ENCODE results near the gene CLASP2. TPM values are rescaled to one million over a fixed set of nuclear protein-coding genes. Genes with fewer than 3 reads are reported as not detected.

CLASP2 gene
- total RNA-seq, 1 experiment from 2014 or later, result 66.3 TPM

- Mint-ChIP-seq H3K36me3 (ENCODE audit: insufficient read depth, unreplicated experiment) (no peaks in the 10 kb centered on the region), H3K9me3 (ENCODE audit: unreplicated experiment) (peaks cover 16% of the 10 kb centered on the region), H3K27ac (ENCODE audit: unreplicated experiment) (no peak overlapping the region), H3K27me3 (ENCODE audit: insufficient read depth, unreplicated experiment) (no peaks in the 10 kb centered on the region), H3K4me3 (ENCODE audit: unreplicated experiment) (no peak overlapping the region), H3K4me1 (ENCODE audit: low read depth, unreplicated experiment) (no peaks in the 10 kb centered on the region)
- ChIA-PET CTCF (no interaction called here), POLR2A (no interaction called here)
- no peaks in the 10 kb centered on the region for H3K27me3 ChIP-seq (replicated peaks; ENCODE audit: control insufficient read depth, insufficient read depth, low read length)
- no TSS peak for BruUV-seq (replicated peaks)
- H3K9me3 ChIP-seq, result peaks cover 10% of the 10 kb centered on the region
- no peaks in the 10 kb centered on the region for H3K4me1 ChIP-seq
- intact Hi-C loops (cut with micrococcal nuclease; ENCODE audit: unreplicated experiment), result no loop called here
- no peak overlapping the region for H3K4me3 ChIP-seq (ENCODE audit: low read depth, low read length)
- TF ChIP-seq CTCF (IDR thresholded peaks at IDR 0.05; ENCODE audit: insufficient read depth in 1 of 2, low read depth in 1 of 2, low read length in 1 of 2, severe bottlenecking in 1 of 2, unreplicated experiment in 1 of 2), result no peak
- H3K36me3 ChIP-seq (ENCODE audit: control insufficient read depth, insufficient read depth, low read length), result no peaks in the 10 kb centered on the region
- DNase-seq, result no peak
Observed at GRCh38 chr3:33751336-33751735, 33.3 kb upstream of the CLASP2 start.

GRCh38 chr3:33750211-33750548 is 32.1 kb upstream of the CLASP2 start:
- no peaks in the 10 kb centered on the region for H3K27me3 Mint-ChIP-seq (ENCODE audit: insufficient read depth, unreplicated experiment)
- no peak overlapping the region for H3K4me3 Mint-ChIP-seq (ENCODE audit: unreplicated experiment)
- no peak for TF ChIP-seq CTCF (IDR thresholded peaks at IDR 0.05; ENCODE audit: insufficient read depth in 1 of 2, low read depth in 1 of 2, low read length in 1 of 2, severe bottlenecking in 1 of 2, unreplicated experiment in 1 of 2)
- DNase-seq, result no peak
- Histone ChIP-seq H3K4me3 (ENCODE audit: low read depth, low read length) (no peak overlapping the region), H3K4me1 (no peaks in the 10 kb centered on the region), H3K36me3 (ENCODE audit: control insufficient read depth, insufficient read depth, low read length) (no peaks in the 10 kb centered on the region), H3K27me3 (replicated peaks; ENCODE audit: control insufficient read depth, insufficient read depth, low read length) (no peaks in the 10 kb centered on the region), H3K9me3 (peaks cover 10% of the 10 kb centered on the region)
- H3K36me3 Mint-ChIP-seq (ENCODE audit: insufficient read depth, unreplicated experiment), result no peaks in the 10 kb centered on the region
- intact Hi-C loops (cut with micrococcal nuclease; ENCODE audit: unreplicated experiment), result no loop called here
- no peak overlapping the region for H3K27ac Mint-ChIP-seq (ENCODE audit: unreplicated experiment)
- POLR2A ChIA-PET, result no interaction called here
- CTCF ChIA-PET, result no interaction called here
- H3K4me1 Mint-ChIP-seq (ENCODE audit: low read depth, unreplicated experiment), result no peaks in the 10 kb centered on the region
- peaks cover 13% of the 10 kb centered on the region for H3K9me3 Mint-ChIP-seq (ENCODE audit: unreplicated experiment)
- no TSS peak for BruUV-seq (replicated peaks)

DNA sequence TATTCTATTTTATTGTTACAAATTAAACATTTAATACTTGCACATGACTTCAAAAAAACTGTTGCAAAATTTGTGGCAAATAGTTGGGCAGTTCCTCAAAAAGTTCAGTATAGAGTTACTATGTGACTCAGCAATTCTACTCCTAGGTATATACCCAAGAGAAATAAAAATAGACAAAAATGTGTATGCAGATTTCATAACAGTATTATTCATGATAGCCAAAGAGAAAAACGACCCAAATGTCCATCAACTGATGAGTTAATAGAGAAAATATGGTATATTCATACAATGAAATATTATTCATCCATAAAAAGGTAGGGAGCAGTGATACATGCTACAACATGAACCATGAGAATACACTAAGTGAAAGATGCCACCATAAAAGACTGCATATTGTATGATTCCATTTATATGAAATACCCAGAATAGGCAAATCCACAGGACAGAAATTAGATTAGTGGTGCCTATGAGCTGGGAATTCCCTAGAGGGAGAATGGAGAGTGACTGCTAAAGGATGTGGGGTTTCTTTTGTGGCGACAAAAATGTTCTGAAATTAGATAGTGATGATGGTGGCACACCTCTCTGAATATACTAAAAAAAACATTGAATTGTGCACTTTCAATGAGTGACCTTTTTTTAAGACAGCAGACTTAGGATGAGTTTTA is 31.6 kb upstream of the CLASP2 start:
- no peaks in the 10 kb centered on the region for H3K4me1 ChIP-seq
- TF ChIP-seq CTCF (IDR thresholded peaks at IDR 0.05; ENCODE audit: insufficient read depth in 1 of 2, low read depth in 1 of 2, low read length in 1 of 2, severe bottlenecking in 1 of 2, unreplicated experiment in 1 of 2), result no peak
- Mint-ChIP-seq H3K9me3 (ENCODE audit: unreplicated experiment) (peaks cover 8% of the 10 kb centered on the region), H3K4me1 (ENCODE audit: low read depth, unreplicated experiment) (no peaks in the 10 kb centered on the region), H3K27ac (ENCODE audit: unreplicated experiment) (no peak overlapping the region), H3K27me3 (ENCODE audit: insufficient read depth, unreplicated experiment) (no peaks in the 10 kb centered on the region), H3K36me3 (ENCODE audit: insufficient read depth, unreplicated experiment) (no peaks in the 10 kb centered on the region), H3K4me3 (ENCODE audit: unreplicated experiment) (no peak overlapping the region)
- intact Hi-C loops (cut with micrococcal nuclease; ENCODE audit: unreplicated experiment), result no loop called here
- no peak for DNase-seq
- H3K36me3 ChIP-seq (ENCODE audit: control insufficient read depth, insufficient read depth, low read length), result no peaks in the 10 kb centered on the region
- BruUV-seq (replicated peaks), result no TSS peak
- H3K27me3 ChIP-seq (replicated peaks; ENCODE audit: control insufficient read depth, insufficient read depth, low read length), result no peaks in the 10 kb centered on the region
- peaks cover 7% of the 10 kb centered on the region for H3K9me3 ChIP-seq
- no peak overlapping the region for H3K4me3 ChIP-seq (ENCODE audit: low read depth, low read length)
- ChIA-PET POLR2A (no interaction called here), CTCF (no interaction called here)

Data from Caco-2 (cell line).